Ishikawa (cell line): ENCODE results near the gene OR5A2.
A peak's percentile ranks its signal among the peaks of the same experiment; 100 is the strongest.

Experiments
- CEBPB ChIP-seq: IDR thresholded peaks from 2 replicates; pipeline ENCODE4 v1.6.1; 2012
- CREB1 ChIP-seq: IDR thresholded peaks from 2 replicates; pipeline ENCODE4 v1.6.1; 2012; ENCODE audit warnings: low read depth
- EGR1 ChIP-seq: IDR thresholded peaks from 2 replicates; pipeline ENCODE4 v1.6.1; 2012
- EP300 ChIP-seq: IDR thresholded peaks from 2 replicates; pipeline ENCODE4 v1.6.1; 2012; ENCODE audit warnings: borderline replicate concordance
- FOXM1 ChIP-seq: IDR thresholded peaks from 2 replicates; pipeline ENCODE4 v1.6.1; 2012; ENCODE audit warnings: low read depth, borderline replicate concordance
- NFIC ChIP-seq: IDR thresholded peaks from 2 replicates; pipeline ENCODE4 v1.6.1; 2012
- RAD21 ChIP-seq: IDR thresholded peaks from 2 replicates; pipeline ENCODE4 v1.6.1; 2012; ENCODE audit warnings: low read depth
- TAF1 ChIP-seq: IDR thresholded peaks from 2 replicates; pipeline ENCODE4 v1.6.1; 2012; ENCODE audit warnings: low read depth, mild to moderate bottlenecking
- TCF12 ChIP-seq: IDR thresholded peaks from 2 replicates; pipeline ENCODE4 v1.6.1; 2012; ENCODE audit warnings: low read depth
- TEAD4 ChIP-seq: IDR thresholded peaks from 2 replicates; pipeline ENCODE4 v1.6.1; 2012
- YY1 ChIP-seq: IDR thresholded peaks from 2 replicates; pipeline ENCODE4 v1.6.1; 2012; ENCODE audit warnings: low read depth
- ZBTB7A ChIP-seq: IDR thresholded peaks from 2 replicates; pipeline ENCODE4 v1.6.1; 2012; ENCODE audit warnings: low read depth
- TF ChIP-seq, protein P1 (sequence below): IDR thresholded peaks from 2 replicates; pipeline ENCODE4 v1.6.1; 2012
- TF ChIP-seq, protein P2 (sequence below): IDR thresholded peaks from 2 replicates; pipeline ENCODE4 v1.6.1; 2012
- TF ChIP-seq, protein P3 (sequence below): IDR thresholded peaks from 2 replicates; pipeline ENCODE4 v1.6.1; 2012; ENCODE audit warnings: low read depth, mild to moderate bottlenecking

The OR5A2 gene

DNA sequence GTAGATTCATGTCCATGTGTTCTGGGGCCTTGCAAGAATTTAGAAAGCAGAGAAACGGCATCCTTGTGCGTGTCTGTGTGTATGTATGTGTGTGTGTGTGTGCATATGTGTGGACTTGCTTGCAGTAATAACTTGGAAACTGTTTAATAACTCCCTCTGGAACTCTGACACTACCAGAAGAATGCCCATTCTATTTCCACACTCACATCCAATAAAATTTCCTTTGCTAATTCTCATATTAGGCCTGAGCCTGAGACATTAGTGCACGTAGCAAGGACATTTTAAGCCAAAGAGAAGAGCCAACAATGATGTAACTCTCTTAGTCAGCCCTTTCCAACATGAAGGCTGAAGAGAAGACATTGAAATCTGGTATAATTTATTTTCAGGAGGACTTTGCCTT lies 33.7 kb upstream of the OR5A2 start:
- TF ChIP-seq NFIC (no peak), CREB1 (no peak)
- TF ChIP-seq, protein P1, sequence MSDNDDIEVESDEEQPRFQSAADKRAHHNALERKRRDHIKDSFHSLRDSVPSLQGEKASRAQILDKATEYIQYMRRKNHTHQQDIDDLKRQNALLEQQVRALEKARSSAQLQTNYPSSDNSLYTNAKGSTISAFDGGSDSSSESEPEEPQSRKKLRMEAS = no peak

DNA sequence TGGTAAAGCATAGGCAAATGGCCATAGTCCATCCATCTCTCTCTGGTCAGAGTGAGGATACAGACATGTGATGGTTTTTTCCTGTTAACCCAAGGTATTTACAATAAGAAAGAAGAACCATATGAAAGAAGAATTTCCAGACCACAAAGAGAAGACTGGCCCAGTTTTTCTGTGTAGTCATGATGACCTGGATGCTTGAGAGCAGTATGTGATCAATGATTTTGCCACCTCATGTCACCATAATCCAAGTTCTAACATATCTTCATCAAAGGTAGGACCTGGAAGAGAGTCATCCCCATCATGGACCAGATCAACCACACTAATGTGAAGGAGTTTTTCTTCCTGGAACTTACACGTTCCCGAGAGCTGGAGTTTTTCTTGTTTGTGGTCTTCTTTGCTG lies 30.4 kb upstream of the OR5A2 start, which contains the start of gene OR4D6:
Gene OR4D6 (plus strand): TSS at position 301 of the 400 bp plus-strand sequence. CDS start 0 bp downstream, at position 301.
- TF ChIP-seq ZBTB7A (no peak), FOXM1 (no peak), YY1 (no peak)
- TF ChIP-seq, protein P1 = no peak

DNA sequence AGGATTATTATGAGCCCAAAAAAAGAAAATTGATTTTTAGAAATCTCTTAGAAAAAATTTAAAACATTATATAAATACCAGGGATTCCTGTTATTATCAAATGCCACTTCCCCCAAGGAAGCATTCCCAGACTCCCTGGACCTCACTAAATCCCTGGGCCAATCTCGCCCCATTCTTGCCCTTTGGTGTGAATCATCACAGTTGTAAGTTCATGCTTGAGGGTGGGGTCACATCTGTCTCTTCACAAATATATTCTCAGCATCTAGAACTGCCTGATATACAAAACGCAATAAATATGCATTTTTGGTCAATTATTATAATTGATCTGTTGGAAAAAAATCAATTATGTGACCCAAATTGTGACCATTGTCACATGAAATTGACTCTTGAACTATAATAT lies 22.3 kb upstream of the OR5A2 start:
- TF ChIP-seq TCF12 (no peak), CEBPB (no peak), TEAD4 (no peak), FOXM1 (no peak), CREB1 (no peak)
- TF ChIP-seq, protein P2, sequence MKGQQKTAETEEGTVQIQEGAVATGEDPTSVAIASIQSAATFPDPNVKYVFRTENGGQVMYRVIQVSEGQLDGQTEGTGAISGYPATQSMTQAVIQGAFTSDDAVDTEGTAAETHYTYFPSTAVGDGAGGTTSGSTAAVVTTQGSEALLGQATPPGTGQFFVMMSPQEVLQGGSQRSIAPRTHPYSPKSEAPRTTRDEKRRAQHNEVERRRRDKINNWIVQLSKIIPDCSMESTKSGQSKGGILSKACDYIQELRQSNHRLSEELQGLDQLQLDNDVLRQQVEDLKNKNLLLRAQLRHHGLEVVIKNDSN = no peak

DNA sequence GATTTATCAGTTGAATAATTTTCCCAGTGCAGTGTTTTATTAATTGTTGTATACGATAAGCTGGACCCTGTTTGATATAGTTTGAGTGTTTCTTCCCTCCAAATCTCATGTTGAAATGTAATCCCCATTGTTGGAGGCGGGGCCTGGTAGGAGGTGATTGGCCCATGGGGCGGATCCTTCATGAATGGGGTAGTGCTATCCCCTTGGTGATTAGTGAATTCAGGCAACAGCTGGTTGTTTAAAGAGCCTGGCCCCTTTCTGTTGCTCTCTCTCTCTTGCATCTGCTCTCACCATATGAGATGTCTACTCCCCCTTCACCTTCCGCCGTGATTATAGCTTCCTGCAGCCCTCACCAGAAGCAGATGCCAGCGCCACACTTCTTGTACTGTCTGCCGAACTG lies 11.6 kb upstream of the OR5A2 start:
- no peak for TF ChIP-seq YY1
- no peak for TF ChIP-seq ZBTB7A
- TF ChIP-seq, protein P3, sequence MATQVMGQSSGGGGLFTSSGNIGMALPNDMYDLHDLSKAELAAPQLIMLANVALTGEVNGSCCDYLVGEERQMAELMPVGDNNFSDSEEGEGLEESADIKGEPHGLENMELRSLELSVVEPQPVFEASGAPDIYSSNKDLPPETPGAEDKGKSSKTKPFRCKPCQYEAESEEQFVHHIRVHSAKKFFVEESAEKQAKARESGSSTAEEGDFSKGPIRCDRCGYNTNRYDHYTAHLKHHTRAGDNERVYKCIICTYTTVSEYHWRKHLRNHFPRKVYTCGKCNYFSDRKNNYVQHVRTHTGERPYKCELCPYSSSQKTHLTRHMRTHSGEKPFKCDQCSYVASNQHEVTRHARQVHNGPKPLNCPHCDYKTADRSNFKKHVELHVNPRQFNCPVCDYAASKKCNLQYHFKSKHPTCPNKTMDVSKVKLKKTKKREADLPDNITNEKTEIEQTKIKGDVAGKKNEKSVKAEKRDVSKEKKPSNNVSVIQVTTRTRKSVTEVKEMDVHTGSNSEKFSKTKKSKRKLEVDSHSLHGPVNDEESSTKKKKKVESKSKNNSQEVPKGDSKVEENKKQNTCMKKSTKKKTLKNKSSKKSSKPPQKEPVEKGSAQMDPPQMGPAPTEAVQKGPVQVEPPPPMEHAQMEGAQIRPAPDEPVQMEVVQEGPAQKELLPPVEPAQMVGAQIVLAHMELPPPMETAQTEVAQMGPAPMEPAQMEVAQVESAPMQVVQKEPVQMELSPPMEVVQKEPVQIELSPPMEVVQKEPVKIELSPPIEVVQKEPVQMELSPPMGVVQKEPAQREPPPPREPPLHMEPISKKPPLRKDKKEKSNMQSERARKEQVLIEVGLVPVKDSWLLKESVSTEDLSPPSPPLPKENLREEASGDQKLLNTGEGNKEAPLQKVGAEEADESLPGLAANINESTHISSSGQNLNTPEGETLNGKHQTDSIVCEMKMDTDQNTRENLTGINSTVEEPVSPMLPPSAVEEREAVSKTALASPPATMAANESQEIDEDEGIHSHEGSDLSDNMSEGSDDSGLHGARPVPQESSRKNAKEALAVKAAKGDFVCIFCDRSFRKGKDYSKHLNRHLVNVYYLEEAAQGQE = no peak
- TF ChIP-seq, protein P2 = no peak
- no peak for TF ChIP-seq FOXM1
- no peak for TF ChIP-seq EP300

DNA sequence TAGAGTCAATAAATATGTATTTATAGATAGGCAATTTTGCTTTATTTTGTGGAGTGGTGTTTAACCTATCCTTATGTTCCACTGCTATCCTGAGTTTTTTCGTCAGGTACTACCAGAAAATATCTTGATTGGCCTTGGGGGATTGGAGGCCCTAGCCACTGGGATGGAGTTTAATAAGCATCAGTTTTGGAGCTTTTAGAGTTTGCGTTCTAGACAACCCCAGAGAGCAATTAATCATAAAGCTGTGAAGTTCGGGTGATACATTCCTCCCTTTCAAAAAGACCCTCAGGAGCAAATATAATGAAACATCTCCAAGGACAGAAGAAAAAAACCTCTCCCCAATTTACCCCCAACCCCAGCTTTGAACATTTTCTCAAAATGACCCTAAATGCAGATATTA lies 10.0 kb upstream of the OR5A2 start, which contains the start of gene OR5A1:
Gene OR5A1 (plus strand): TSS at position 301 of the 400 bp plus-strand sequence. CDS start 6,700 bp downstream, outside the sequence.
- TF ChIP-seq, protein P1 = no peak
- TF ChIP-seq RAD21 (no peak), EGR1 (no peak), TCF12 (no peak), TAF1 (no peak), ZBTB7A (no peak), NFIC (no peak), TEAD4 (no peak), EP300 (no peak), FOXM1 (no peak), CEBPB (no peak), YY1 (no peak), CREB1 (no peak)
- TF ChIP-seq, protein P3 = no peak
- TF ChIP-seq, protein P2 = no peak

DNA sequence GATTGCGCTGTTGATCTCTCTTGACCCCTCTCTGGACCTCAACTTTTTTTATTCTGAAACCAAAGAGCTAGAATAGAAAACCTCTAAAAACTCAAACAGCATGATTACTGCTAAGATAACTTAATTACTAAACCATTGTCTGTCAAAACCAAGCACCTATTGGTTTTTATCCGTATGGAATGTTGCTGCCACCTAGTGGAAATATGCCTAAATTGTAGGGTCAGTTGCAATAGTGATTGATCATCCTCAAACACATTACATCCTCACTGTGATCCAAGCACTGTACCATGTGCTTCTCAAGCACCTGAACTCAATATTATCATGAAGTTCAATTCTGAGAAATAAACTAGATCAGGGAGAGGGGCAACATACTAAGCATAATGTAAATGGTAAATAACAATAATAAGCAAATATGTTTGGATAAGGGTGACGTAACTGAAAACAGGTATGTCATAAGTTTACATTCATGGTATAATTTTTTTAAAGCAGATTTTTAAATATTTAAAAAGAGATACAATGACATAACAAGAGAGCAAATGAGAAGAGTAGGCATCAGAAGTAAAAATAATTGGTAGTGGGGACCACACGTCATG lies 3.8 kb upstream of the OR5A2 start:
- peak; percentile 68 for TF ChIP-seq RAD21
- no peak for TF ChIP-seq EGR1

DNA sequence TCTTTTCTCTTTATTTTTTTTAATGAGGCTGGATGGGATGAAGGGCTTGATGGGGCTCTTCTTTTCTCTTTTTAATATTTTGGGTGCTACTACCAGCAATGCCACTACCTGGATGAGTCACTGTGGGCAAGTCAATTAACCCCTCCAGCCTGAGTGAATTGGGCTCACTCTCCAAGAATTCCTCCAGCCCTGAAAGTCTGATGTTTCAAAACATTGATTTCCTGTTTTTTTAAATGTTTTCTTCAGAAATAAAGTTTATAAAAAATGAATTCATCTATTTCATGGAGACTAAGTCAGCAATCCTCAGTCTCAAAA lies 812 bp upstream of the OR5A2 start:
- no peak for TF ChIP-seq NFIC
- no peak for TF ChIP-seq YY1
- no peak for TF ChIP-seq EP300
- TF ChIP-seq, protein P1 = no peak
- no peak for TF ChIP-seq TAF1
- TF ChIP-seq, protein P3 = no peak
- TF ChIP-seq CEBPB = no peak
